Measurements from ENCODE around the gene MTF1.

GRCh38 chr1:37840711-37841110 is 18.7 kb downstream of the MTF1 start:
- TF ChIP-seq ZNF148 (tag by site-specific recombination; IDR thresholded peaks at IDR 0.05; ENCODE audit: borderline replicate concordance) (no peak), ZBTB11 (tag by site-specific recombination; conservative IDR thresholded peaks at IDR 0.05; ENCODE audit: low read depth) (no peak), ZNF292 (tag by site-specific recombination; IDR thresholded peaks at IDR 0.05; ENCODE audit: borderline replicate concordance, low read depth) (no peak), CTCF (tag by site-specific recombination; IDR thresholded peaks at IDR 0.05) (no peak), ZNF391 (tag by site-specific recombination; IDR thresholded peaks at IDR 0.05; ENCODE audit: borderline replicate concordance, low read depth) (no peak), TRIM28 (IDR thresholded peaks at IDR 0.05; ENCODE audit: borderline replicate concordance, low read length) (no peak), ZNF274 (IDR thresholded peaks at IDR 0.05; ENCODE audit: low read length) (no peak), ZNF274 (tag by site-specific recombination; IDR thresholded peaks at IDR 0.05; ENCODE audit: borderline replicate concordance) (no peak), ZNF501 (tag by site-specific recombination; IDR thresholded peaks at IDR 0.05) (no peak), SP2 (tag by site-specific recombination; IDR thresholded peaks at IDR 0.05) (no peak), ZNF19 (tag by site-specific recombination; IDR thresholded peaks at IDR 0.05; ENCODE audit: low read depth) (no peak), ZNF768 (tag by site-specific recombination; IDR thresholded peaks at IDR 0.05) (no peak), PRDM1 (tag by site-specific recombination; IDR thresholded peaks at IDR 0.05) (no peak), ZNF785 (tag by site-specific recombination; IDR thresholded peaks at IDR 0.05) (no peak)
